Mesenteric fat pad (tissue), 1 donor: ENCODE data around the gene SELENOV. TPM values are rescaled to one million over a fixed set of nuclear protein-coding genes. Genes with fewer than 3 reads are reported as not detected.

Experiments used
- DNase-seq: peaks from one replicate; pipeline ENCODE4 v3.0.0-alpha.2; 2020; ENCODE audit warnings: low spot score
- total RNA-seq: library from RNA; stranded (reverse); fragmentation: NEBNext Ultra II Directional; extraction: Animal tissue kit (Norgen Biotek cat#: 25700); gene quantifications from one replicate; pipeline ENCODE4 v1.2.1, GENCODE V29; 2021
- donor health status: DM: yes; HTN: yes; CAD: no.

Gene SELENOV
- total RNA-seq, 1 donor from 2014 or later = not detected

DNA sequence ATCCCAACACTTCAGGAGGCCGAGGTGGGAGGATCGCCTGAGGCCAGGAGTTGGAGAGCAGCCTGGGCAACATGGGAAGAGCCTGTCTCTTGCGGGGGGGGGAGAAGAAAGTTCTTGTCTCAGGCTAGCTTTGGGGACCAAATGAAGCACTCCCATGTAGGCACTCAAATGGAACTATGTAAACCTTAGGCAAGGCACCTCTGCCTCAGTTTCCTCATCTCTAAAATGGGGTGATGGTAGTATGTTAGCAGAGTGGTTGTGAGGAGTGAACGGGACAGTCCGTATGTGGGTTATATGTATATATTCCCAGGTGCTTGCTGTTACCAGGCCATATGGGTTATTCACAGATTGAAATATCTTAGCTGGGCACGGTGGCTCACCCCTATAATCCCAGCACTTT lies 22.7 kb upstream of the SELENOV start:
- DNase-seq = no peak

DNA sequence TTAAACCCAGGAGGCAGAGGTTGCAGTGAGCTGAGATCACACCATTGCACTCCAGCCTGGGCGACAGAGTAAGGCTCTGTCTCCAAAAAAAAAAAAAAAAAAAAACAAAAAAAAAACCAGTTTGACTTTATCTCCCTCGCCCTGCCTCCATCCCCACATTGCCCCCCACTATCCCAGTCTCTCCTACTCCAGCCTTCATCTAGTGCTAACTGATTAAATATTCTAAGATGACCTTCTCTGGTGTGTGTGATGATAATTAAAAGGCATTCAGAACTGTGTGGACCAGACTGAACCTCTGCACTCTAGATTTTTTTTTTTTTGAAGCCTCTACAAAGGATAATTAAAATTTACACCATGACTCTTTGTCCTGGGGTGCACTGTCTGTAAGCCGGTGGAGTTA lies 22.2 kb upstream of the SELENOV start:
- DNase-seq = no peak

DNA sequence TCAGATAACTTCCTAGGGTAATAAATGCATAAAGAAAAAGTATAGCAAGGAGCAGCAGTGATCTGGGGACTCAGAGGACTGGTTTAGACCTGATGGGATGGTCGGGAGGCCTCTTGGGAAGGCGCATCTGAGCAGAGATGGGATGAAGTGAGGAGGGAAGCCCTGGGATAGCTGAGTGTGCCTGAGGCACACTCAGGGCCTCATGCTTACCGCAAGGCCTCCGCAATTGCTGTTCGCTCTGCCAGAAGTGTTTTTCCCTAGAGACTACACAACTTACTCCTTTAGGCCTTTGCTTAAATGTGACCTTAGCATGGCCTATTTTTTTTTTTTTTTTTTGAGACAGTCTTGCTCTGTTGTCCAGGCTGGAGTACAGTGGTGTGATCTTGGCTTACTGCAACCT lies 20.3 kb upstream of the SELENOV start:
- no peak for DNase-seq

DNA sequence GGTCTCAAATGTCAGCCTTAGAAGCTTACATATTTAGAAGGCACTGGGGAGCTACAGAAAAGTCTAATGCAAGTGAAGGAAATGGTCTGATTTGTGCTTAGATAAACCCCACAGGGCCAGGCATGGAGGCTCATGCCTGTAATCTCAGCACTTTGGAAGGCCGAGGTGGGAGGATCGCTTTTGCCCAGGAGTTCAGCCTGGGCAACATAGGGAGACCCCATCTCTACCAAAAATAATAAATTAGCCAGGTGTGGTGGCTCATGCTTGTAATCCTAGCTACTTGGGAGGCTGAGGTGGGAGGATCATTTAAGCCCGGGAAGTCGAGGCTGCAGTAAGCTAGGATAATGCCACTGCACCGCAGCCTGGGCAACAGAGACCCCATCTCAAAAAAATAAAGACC lies 18.9 kb upstream of the SELENOV start:
- no peak for DNase-seq

DNA sequence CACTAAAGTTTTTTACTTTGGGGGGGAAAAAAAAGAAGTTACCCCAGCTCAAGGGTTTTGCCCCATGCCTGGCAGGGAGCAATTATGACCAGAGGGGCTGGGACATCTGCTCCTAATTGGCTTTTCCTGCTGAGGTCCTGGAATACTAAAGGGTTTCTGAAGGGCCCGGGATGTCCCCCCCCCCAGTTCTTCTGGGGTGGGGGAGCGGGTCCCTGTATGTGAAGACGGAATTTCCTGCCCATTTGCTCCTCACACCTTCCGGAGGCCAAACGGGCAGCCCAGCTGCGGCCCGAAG lies 17.3 kb upstream of the SELENOV start:
- no peak for DNase-seq

DNA sequence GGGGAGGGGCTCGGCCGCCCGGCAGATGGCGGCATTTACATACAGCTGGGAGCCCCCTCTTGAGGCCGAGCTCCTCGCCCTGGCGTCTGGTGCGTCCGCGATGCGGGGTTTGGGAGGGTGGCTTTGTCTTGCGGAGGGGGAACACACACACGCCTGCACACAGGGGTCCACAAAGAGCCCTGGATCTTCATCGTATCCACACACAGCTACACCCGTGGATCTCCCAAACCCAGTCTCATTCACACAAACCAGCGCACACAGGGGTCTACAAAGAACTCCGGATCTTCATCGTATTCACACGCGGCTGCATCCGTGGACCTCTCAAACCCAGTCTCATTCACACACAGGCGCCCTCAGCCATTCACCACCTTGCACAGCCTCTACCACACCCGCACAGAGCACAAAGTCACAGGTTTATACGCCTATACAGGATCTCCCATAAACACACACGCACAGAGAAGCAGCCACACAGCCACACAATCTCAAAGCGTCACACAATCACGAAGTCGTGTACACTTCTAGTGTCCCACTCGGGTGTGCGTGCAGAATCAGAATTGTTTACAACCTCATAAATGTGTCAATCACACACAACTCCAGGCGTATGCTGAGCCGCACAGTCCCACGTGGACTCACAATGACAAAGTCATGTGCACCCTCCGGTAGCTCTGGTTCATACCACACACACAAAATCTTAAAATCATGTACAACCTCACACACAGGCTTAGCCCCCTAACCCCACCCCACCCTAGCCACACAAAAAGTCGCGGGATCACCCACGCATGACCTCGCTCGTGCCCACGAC lies 16.7 kb upstream of the SELENOV start:
- DNase-seq = no peak

DNA sequence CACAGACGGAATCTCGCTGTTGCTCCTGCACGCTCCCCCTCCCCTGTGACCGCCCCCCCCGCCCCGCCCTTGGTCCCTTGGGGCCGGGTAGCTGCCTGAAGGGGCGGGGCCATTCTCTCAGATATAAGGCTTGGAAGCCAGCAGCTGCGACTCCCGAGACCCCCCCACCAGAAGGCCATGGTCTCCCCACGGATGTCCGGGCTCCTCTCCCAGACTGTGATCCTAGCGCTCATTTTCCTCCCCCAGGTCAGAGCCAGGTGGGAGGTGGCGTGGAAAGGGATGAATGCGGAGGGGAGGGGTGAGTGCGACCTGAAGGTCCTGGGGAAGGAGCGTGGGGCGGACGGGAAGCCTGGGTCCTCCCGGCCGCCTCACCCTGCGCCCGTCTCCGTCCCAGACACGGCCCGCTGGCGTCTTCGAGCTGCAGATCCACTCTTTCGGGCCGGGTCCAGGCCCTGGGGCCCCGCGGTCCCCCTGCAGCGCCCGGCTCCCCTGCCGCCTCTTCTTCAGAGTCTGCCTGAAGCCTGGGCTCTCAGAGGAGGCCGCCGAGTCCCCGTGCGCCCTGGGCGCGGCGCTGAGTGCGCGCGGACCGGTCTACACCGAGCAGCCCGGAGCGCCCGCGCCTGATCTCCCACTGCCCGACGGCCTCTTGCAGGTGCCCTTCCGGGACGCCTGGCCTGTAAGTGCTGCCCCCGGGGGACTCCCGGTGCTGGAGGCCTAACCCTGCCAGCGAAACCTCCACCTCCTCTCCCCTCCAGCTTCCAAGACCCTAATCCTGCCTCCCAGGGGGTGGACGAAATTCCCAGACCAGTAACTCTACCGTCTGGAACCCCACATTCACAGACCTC lies 15.9 kb upstream of the SELENOV start, which contains the start of gene DLL3:
DLL3 (plus strand) TSS at position 150 of the 845 bp plus-strand sequence; CDS start at position 178, 28 bp downstream.
- no peak for DNase-seq

DNA sequence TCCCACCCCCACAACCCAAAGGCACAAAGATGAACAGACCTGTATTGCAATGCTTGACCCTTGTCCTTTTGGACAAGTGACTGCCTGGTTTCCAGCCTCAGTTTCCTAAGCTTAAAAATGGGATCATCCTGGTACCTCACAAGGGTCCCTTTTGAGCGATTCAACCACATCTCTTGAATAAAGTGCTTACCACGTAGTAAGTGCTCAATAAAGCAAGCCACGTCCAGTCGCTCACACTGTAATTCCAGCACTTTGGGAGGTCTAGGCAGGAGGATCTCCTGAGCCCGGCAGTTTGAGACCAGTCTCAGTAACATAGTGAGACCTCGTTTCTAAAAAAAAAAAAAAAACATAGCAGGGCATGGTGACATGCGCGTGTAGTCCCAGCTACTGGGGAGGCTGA lies 15.0 kb upstream of the SELENOV start:
- no peak for DNase-seq

DNA sequence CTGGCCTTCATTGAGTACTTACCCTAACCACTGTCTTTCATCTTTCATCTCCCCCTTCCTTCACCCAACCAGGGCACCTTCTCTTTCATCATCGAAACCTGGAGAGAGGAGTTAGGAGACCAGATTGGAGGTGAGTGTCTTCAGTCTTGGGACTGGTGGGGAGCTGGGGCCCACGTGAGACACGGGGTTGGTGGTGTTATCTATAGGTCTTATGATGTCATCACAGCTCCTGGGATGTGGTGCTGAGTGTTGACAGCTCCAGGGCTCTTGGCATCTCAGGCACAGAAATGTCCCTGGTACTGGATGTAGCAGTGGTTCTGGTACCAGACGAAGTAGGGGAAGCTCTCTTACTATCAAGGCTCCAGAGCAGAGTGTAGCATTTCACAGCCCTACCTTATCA lies 14.4 kb upstream of the SELENOV start:
- DNase-seq = no peak

DNA sequence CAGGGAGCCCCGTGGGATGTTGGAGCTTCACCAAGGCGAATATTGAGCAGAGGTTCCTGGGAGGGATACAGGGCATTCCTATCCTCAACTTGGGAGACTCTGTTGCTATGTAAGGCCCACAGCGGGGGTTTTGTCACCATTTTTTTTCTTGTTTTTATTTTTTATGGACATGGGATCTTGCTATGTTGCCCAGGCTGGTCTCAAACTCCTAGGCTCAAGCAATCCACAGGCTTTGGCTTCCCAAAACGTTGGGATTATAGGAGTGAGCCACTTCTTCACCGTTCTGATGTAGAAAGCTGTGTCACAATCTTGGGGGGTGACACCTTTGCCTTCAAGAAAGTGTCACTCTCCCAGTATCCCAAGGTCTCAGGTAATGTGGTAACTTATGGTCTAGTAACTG lies 13.6 kb upstream of the SELENOV start:
- no peak for DNase-seq

DNA sequence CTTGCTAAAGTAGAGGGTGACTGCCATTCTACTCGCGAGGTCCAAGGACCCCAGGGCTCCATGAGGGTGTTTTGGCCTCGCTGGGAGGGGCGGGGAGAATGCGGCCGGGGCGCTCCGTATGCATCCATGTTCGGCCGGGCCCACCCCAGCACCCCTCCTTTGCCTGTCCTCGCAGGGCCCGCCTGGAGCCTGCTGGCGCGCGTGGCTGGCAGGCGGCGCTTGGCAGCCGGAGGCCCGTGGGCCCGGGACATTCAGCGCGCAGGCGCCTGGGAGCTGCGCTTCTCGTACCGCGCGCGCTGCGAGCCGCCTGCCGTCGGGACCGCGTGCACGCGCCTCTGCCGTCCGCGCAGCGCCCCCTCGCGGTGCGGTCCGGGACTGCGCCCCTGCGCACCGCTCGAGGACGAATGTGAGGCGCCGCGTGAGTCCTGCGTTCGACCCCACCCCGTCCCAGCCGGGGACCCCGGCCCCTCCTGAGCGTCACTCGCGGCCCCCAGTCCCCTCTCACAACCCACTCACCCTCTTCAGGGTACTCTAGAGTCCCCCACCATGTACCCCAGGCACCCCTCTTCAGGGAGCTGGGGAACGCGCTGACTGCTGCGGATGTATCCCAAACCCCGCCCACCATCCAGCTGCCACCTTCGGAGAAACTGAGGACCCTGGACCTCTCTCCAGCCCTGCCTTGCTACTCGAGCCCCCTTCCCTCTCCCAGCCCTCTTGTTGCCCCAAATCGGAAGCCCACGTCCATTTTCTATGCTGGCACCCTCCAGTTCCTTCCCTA lies 12.1 kb upstream of the SELENOV start:
- DNase-seq = no peak

DNA sequence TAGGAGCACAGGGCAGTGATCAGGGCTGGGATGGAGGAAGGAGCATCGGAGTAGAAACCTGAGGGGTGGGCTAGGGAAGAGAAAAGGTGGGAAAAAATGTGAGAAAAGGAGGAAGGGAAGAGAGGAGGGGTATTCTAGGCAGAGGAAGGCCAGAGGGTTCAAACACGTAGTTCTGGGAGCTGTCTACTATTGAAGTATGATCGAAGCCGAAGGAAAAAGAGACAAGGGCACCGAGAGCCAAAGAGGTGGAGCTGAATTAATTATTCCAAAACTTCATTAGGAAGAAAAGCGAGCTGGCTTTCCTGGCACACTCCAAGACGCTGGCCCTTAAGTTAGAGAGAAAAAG lies 8.4 kb upstream of the SELENOV start:
- DNase-seq = no peak

DNA sequence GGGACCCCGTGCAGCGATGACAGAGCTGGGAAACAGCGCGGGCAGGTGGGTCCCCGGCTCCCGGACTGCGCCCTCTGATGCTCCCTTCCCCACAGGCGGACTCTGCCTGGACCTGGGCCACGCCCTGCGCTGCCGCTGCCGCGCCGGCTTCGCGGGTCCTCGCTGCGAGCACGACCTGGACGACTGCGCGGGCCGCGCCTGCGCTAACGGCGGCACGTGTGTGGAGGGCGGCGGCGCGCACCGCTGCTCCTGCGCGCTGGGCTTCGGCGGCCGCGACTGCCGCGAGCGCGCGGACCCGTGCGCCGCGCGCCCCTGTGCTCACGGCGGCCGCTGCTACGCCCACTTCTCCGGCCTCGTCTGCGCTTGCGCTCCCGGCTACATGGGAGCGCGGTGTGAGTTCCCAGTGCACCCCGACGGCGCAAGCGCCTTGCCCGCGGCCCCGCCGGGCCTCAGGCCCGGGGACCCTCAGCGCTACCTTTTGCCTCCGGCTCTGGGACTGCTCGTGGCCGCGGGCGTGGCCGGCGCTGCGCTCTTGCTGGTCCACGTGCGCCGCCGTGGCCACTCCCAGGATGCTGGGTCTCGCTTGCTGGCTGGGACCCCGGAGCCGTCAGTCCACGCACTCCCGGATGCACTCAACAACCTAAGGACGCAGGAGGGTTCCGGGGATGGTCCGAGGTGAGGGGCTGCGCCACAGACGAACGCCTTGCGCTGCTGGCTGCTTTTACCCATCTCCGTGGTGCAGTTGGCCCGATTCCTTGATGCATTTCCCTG lies 7.8 kb upstream of the SELENOV start:
- no peak for DNase-seq

DNA sequence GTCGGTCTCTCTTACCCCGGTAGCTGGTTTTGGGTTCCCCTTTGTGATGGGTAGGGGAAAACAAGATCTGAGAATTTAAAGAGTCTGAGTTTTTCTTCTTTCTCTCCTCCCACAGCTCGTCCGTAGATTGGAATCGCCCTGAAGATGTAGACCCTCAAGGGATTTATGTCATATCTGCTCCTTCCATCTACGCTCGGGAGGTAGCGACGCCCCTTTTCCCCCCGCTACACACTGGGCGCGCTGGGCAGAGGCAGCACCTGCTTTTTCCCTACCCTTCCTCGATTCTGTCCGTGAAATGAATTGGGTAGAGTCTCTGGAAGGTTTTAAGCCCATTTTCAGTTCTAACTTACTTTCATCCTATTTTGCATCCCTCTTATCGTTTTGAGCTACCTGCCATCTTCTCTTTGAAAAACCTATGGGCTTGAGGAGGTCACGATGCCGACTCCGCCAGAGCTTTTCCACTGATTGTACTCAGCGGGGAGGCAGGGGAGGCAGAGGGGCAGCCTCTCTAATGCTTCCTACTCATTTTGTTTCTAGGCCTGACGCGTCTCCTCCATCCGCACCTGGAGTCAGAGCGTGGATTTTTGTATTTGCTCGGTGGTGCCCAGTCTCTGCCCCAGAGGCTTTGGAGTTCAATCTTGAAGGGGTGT lies 7.1 kb upstream of the SELENOV start:
- no peak for DNase-seq

DNA sequence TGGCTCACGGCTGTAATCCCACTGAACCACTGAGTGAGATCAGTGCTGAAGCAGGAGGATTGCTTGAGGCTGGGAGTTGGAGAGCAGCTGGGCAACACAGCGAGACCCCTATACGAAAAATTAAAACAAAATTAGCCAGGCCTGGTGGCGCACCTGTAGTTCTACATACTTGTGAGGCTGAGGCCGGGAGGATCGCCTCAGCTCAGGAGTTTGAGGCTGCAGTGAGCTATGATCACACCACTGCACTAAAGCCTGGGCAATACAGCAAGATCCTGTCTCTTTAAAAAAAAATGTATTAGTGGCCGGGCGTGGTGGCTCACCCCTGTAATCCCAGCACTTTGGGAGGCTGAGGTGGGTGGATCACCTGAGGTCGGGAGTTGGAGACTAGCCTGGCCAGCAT lies 6.3 kb upstream of the SELENOV start:
- DNase-seq = no peak

DNA sequence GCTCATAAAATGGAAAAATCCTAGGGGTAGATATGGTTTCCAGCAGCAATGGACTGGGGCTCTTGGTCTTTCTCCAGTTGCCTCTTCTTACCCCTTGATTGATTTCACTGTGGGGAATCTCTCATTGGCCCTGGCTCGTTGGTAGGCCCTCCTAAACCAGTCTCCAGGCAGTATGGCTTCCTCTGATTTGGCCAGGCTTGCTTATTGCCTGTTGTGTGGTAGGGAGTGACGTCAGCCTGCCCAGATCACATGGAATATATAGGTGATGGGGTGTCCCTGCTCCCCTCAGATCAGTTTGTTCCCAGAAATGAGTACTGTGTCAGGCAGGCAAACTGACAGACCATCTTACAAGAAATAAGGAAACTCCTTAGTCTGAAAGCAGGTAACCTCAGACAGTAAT lies 5.7 kb upstream of the SELENOV start:
- no peak for DNase-seq

DNA sequence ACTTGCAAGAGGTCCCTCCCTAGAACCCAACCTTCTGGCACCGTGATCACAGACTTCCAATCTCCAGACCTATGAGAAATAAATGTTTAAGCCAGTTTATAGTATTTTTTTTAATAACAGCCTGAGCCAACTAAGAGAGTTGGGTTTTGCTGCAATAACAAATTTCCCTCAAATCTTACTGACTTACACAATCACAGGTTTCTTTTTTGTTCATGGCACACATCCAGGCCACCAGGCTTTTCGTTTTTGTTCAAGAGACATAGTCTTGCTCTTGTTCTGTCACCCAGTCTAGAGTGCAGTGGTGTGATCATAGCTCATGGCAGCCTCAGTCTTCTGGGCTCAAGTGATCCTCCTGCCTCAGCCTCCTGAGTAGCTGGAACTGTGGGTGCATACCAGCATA lies 2.0 kb upstream of the SELENOV start:
- no peak for DNase-seq

DNA sequence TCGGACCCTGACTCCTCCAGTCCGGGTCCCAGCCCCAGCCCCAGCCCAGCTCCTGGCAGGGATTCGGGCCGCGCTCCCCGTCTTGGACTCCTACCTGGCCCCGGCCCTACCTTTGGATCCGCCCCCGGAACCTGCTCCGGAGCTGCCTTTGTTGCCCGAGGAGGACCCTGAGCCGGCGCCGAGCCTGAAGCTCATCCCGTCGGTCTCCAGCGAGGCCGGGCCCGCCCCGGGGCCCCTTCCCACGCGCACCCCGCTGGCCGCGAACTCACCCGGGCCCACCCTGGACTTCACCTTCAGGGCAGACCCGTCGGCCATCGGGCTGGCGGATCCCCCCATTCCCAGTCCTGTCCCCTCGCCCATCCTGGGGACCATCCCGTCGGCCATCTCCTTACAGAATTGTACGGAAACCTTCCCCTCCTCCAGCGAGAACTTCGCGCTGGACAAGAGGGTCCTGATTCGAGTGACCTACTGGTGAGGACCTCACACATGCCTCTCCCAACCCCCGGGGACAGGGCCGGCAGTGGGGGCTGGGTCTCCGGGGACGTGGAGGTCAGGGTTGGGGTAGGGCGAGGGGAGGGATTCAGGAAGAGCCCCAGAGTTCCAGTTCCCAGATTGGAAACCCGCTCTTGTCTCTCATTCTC lies 732 bp downstream of the SELENOV start:
- no peak for DNase-seq

DNA sequence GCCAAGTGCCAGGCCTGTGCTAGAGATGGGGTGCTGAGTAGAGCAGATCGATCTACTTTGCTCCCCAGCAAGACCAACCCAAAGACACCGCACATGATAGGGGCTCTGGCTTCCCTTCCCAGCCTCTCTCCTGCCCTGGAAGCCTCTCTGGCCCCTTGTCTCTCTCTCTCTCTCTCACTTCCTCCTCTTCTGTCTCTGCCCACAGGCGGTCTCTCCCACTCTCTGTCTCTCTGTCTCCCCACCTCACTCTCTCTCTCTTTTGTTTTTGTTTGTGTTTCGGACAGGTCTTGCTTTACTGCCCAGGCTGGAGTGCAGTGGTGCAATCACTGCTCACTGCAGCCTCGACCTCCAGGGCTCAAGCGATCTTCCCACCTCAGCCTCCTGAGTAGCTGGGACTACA lies 1.3 kb downstream of the SELENOV start:
- no peak for DNase-seq

DNA sequence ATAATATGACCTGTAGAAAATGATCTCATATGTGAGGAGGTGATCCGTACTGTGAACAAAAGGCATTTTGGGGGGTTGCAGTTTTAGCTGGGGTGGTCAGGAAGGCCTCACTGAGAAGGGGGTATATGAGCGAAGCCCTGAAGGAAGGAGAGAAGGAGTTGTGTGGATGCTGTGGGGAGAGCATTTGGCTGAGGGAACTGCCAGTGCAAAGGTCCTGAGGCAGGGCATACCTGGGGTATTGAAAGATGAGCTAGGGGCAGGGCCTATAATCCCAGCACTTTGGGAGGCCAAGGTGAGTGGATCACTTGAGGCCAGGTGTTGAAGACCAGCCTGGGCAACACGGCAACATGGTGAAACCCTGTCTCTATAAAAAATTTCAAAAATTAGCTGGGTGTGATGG lies 2.5 kb downstream of the SELENOV start:
- DNase-seq = no peak
